GM21619 (cell line): ENCODE results near the gene COX6A1.

Source experiments
- ATAC-seq: cut with Tn5 transposase; IDR thresholded peaks from one replicate; pipeline ENCODE4 v1.9.1; 2021; ENCODE audit not compliant: unreplicated experiment

COX6A1 gene

GRCh38 chr12:120490325-120490724, 52.4 kb downstream of the COX6A1 start:
- ATAC-seq, result no peak
